Left kidney (tissue), 2 donors: ENCODE data around the gene CHCHD6. TPM values are rescaled to one million over a fixed set of nuclear protein-coding genes. Genes with fewer than 3 reads are reported as not detected.
A peak's percentile ranks its signal among the peaks of the same experiment; 100 is the strongest.

ENCODE experiments used
- DNase-seq: peaks from one replicate; pipeline ENCODE4 v3.0.0-alpha.2; 2013
- polyA plus RNA-seq: library from polyadenylated mRNA; unstranded; fragments of 120-200 nt; gene quantifications from one replicate; pipeline ENCODE4 v1.2.1, GENCODE V29; 2013; ENCODE audit not compliant: insufficient read length

The CHCHD6 gene
- polyA plus RNA-seq, 1 donor: 15.8 TPM

- DNase-seq: no peak
These were observed 36.2 kb upstream of the CHCHD6 start for GRCh38 chr3:126667631-126668449.

DNA sequence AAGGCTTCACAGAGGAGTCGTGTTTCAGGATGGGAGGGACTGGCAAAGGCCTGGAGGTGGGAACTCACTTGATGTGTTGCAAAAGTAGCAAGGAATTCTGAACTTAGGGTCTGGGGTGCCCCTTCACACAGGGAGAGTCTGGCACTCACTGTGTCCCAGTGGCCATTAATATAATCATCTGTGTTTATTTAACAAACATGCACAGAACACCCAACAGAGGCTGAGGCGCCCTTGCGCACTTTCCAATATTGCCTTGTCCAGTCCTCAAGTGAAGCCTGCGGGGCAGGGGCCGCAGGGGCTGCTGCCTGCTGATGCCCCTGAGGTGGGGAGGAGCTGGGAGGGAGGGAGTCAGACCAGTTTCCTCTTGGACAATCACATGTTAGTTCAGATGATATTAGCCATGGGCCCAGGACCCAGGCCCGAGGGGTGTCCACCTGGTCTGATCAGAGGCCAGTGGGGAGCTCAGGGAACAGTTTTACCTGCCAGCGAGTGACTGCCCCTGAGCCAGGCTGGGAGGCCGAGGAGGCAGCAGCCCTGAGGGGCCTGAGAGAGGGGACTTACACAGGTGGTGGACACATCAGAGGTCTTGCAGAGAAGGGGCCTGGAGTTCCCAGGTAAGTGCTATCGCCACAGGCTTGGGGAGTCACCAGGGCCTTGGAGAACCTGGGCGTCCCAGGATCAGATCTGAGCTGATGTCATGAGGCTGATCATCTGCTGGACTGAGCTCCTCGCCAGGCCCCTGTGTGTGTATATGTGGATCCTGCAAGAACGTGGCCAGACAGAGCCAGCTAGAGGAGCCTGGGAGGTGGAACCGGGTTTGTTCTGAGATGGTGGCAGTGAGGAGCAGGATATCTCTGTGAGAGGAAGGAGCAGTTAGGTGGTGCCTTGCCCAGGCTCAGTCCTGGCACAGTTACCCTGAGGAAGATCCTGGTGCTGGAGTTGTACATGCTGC is 35.3 kb upstream of the CHCHD6 start:
- DNase-seq: no peak

DNA sequence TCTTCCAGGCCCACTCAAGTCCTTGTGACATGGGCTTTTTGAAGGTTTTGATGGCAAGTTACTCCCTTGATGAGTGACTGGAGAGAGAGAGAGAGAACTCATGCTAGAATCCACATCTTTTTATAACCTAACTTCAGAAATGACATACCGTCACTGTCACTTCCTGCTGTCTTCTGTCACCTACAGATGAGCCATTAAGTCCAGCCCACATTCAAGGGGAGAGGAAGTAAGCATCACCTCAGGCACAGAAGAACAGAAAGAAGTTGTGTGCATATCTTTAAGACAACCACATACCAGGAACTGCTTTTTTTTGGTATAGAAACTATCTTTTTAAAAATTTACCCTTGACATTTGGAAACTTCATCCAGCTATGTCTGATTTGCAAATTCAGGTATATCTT is 32.5 kb upstream of the CHCHD6 start:
- no peak for DNase-seq

DNA sequence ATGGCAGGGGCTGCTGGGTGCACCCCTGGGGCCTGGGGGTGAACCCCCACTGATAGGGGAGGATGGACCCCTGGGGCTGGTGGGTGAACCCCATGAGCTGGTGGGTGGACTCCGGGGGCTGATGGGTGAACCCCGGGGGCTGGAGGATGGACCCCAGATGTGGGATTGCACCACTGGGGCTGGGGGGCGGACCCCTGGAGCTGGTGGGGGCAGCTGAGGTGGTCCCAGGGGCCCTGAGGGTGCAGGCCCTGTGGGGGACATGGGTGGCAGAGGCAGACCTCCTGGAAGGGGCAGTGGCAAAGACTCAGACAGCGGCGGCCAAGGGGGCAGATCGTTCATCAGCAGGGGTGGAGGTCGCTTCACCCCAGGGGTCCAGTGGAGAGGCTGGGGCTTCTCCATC is 31.7 kb upstream of the CHCHD6 start:
- no peak for DNase-seq

DNA sequence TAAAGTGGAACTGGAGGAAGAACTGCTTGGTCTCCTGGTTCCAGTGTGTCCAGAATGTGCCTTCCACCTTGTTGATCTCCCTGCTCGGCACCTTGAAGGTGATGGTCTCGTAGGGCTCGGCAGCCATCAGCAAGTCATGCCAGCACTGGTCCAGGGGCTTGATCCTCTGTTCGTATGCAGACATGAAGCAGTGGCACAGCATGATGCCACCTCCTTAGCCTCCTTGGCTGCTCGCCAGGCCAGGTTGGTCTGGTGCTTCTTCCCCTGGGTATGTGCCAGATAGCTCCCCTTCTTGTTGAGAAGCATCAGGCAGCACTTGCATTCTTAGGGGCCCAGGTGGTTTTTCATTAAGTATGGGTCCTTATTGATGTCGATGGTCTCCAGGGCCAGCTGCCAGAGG is 31.3 kb upstream of the CHCHD6 start:
- DNase-seq: no peak

GRCh38 chr3:126676919-126677705 is 26.9 kb upstream of the CHCHD6 start:
- no peak for DNase-seq

GRCh38 chr3:126677862-126678503 is 26.1 kb upstream of the CHCHD6 start:
- DNase-seq: no peak

- no peak for DNase-seq
These were observed 25.2 kb upstream of the CHCHD6 start for GRCh38 chr3:126678693-126679317.

DNA sequence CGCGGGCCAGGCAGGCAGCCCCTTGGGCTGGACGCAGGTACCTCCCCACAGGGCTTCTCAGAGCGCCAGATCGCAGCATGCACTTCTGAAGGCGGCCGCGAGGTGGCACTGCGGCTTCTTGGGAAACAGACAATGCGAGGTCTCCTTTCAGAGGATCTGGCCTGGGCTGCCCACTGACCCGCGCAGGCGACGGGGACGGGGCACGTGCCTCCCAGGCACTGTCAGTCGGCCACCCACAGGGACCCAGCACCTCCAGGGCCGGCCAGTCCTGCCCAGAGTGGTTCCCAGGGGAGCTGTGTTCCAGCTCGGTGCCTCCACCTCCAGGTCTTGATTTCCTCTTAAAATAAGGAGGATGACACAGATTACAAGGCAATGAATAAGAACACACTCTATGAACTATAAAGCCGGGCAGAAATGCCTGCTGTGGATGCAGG is 24.7 kb upstream of the CHCHD6 start:
- DNase-seq: peak; percentile 81

GRCh38 chr3:126679831-126680666 is 24.0 kb upstream of the CHCHD6 start:
- DNase-seq: no peak

DNA sequence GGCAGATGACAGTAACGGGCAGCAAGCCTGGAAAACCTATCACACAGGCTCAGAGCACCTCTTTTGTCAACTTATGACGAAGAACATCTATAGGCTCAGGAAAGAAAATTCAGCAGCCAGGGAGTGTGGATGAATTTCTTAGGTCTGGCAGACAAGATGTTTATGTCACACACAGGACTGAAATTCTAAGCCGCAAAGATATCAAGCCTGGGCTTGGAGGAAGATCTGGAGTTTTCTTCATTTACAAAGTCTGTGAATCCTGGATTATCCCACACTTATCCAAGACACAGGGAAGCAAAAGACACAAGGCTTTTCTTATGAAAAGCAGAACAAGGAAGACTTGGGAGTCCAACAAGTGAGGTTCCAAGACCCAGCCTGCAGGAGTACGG is 23.4 kb upstream of the CHCHD6 start:
- no peak for DNase-seq

- DNase-seq: no peak
These were observed 22.0 kb upstream of the CHCHD6 start for GRCh38 chr3:126682009-126682408.

GRCh38 chr3:126683069-126683468 is 21.0 kb upstream of the CHCHD6 start:
- DNase-seq: no peak

DNA sequence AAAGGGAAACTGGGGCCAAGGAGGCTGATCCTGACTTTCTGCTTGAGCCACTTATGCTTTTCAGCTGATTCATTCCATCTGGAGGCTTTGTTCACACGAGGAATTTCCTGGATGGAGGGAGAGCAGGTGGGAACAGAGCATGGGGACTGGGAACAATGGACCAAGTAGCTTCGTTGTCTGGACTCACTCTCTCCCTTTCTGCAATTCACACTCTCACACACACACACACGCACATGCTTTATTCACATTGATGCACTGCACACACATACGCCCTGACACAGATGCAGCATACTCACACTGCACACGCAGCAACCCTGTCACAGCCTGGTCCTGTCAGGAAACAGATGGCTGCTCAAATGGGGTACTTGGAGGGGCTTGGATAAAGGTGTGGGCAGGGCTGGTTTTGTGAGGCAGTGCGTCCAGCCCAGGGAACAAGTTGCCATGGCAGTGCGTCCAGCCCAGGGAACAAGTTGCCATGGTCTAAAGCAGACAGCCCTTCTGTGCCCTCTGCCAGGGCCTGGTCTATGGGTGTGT is 19.8 kb upstream of the CHCHD6 start:
- DNase-seq: peak; percentile 42

- DNase-seq: no peak
These were observed 19.0 kb upstream of the CHCHD6 start for GRCh38 chr3:126685021-126685420.

DNA sequence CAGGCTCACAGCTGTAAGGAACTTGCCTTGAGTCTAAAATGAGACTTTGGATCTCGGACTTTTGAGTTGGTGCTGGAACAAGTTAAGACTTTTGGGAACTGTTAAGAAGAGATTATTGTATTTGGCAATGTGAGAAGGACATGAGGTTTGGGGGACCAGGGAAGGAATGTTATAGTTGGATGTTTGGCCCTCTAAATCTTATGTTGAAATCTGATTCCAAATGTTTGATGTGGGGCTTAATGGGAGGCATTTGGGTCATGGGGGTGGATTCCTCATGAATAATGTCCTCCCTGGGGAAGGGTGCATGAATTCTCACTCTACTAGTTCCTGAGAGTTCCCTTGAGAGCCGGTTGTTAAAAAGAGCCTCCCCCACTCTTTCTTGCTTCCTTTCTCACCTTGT is 18.5 kb upstream of the CHCHD6 start:
- no peak for DNase-seq

GRCh38 chr3:126691765-126692164 is 12.3 kb upstream of the CHCHD6 start:
- no peak for DNase-seq

DNA sequence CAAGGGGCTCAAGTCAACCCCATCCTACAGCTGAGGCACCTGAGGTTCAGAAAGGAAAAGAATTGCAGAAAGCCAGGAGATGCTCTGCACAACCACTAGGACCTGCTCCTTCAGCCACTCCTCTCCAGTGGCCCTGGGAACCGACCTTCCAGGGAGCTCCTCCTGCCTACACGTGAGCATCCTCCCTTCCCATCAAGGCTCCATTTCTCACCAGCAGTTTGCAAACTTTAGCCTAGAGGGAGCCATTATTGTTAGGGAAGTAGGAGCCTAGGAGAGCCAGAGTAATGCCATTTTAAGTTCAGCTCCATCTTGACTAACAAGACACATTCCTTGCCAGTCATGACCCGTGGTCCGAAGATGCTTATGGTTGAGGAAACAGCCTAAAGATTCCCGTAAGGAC is 11.2 kb upstream of the CHCHD6 start:
- no peak for DNase-seq

- DNase-seq: no peak
These were observed 10.1 kb upstream of the CHCHD6 start for GRCh38 chr3:126693921-126694320.

DNA sequence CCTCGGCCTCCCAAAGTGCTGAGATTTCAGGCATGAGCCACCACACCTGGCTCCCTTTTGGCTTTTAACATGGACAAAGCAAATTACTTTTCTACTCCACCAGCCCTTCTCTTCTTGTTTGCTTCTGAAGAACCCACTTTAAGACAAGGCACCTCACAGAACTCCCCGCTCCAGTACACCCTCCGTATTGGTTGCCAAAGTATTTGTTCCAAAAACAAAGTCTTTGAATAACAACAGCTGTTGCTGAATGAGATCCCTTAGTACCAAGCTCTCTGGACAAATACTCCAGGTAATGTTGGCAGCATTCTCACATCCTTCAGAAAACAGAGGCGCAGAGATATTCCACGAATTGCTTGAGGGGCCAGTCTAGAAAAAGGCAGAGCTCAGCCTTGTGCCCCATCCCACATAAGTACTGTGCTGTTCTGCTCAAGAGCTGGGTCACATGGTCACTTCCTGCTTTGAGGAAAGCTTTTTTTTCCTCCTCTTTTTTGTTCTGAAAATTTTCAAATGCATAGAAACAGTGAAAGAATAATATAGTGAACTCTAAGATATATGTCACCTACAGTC is 7.3 kb upstream of the CHCHD6 start:
- DNase-seq: no peak
